Endothelial cell of umbilical vein (primary cell): Measurements from ENCODE around the gene TUBGCP2. TPM values are rescaled to one million over a fixed set of nuclear protein-coding genes. Genes with fewer than 3 reads are reported as not detected.

ENCODE experiments used
- BruUV-seq: library from RNA; stranded (reverse); fragments of 400-500 nt; replicated peaks from 2 replicates; lab custom pipeline; 2021; lab: Mats Ljungman, UMichigan
- CTCF ChIA-PET: fragments of 300-600, 350-600 bp; sonication (Branson Sonifier 250); formaldehyde crosslinking; loops from one replicate; lab custom pipeline; 2021; ENCODE audit warnings: antibody characterized with exemption, inconsistent platforms; lab: Charles Lee
- POLR2A ChIA-PET: fragments of 300-600, 350-600 bp; sonication (Branson Sonifier 250); formaldehyde crosslinking; loops from one replicate; lab custom pipeline; 2021; ENCODE audit warnings: antibody characterized with exemption, inconsistent platforms; lab: Charles Lee
- DNase-seq: peaks from one replicate; pipeline ENCODE4 v3.0.0-alpha.2; 2011; ENCODE audit warnings: low read depth, low spot score
- FAIRE-seq: peaks from 2 replicates; lab custom pipeline; 2011; peaks lifted over from hg19 to GRCh38; lab: Jason Lieb, UNC
- H2AFZ ChIP-seq: 2 replicates; pipeline ENCODE4 v1.6.0; 2012; ENCODE audit warnings: low read depth, low read length, control low read depth, inconsistent platforms
- H3K27ac ChIP-seq: 2 replicates; pipeline ENCODE4 v1.5.1; 2011; ENCODE audit warnings: low read depth, mild to moderate bottlenecking, control low read depth, low read length, moderate library complexity; ENCODE audit not compliant: insufficient read depth
- H3K27me3 ChIP-seq, 2 experiments: 2 replicates each; pipeline versions ENCODE4 v1.6.0 to v1.6.1; 2011; ENCODE audit warnings: low read length in 2 of 2, mixed read lengths in 1 of 2; ENCODE audit not compliant: control insufficient read depth in 2 of 2, insufficient read depth in 2 of 2
- H3K36me3 ChIP-seq, 2 experiments: 2 replicates in 1 of 2; 3 replicates in 1 of 2; pipeline ENCODE4 v1.5.1; 2011; ENCODE audit warnings: low read length in 2 of 2, mild to moderate bottlenecking in 1 of 2, moderate library complexity in 1 of 2; ENCODE audit not compliant: control insufficient read depth in 2 of 2, insufficient read depth in 2 of 2; ENCODE audit errors: extremely low read depth in 1 of 2
- H3K4me1 ChIP-seq: 3 replicates; pipeline ENCODE4 v1.5.1; 2011; ENCODE audit warnings: mild to moderate bottlenecking, low read length; ENCODE audit not compliant: control insufficient read depth, insufficient read depth; ENCODE audit errors: extremely low read depth
- H3K4me2 ChIP-seq: 2 replicates; pipeline ENCODE4 v1.6.1; 2011; ENCODE audit warnings: low read length, control low read depth, mixed read lengths; ENCODE audit not compliant: insufficient read depth
- H3K4me3 ChIP-seq, 3 experiments: fragments of 200-600 bp in 1 of 3; sonication (generic), shearing (Covaris generic) in 1 of 3; replicated peaks in 1 of 3; 2 replicates each; pipeline ENCODE4 v1.5.1; 2011 to 2016; ENCODE audit warnings: control low read depth in 3 of 3, low read length in 3 of 3, mild to moderate bottlenecking in 2 of 3, inconsistent platforms in 1 of 3, low read depth in 1 of 3, moderate library complexity in 1 of 3; ENCODE audit not compliant: insufficient read depth in 1 of 3
- H3K79me2 ChIP-seq: 2 replicates; pipeline ENCODE4 v1.6.0; 2012; ENCODE audit warnings: low read length, inconsistent platforms; ENCODE audit not compliant: control insufficient read depth, insufficient read depth
- H3K9ac ChIP-seq: replicated peaks from 2 replicates; pipeline ENCODE3; 2011; ENCODE audit warnings: low read length, control low read depth; ENCODE audit not compliant: insufficient read depth; ENCODE audit errors: extremely low read depth
- H3K9me1 ChIP-seq: replicated peaks from 3 replicates; pipeline ENCODE4 v1.6.0; 2011; ENCODE audit warnings: mild to moderate bottlenecking, low read length; ENCODE audit not compliant: control insufficient read depth, insufficient read depth; ENCODE audit errors: extremely low read depth
- H3K9me3 ChIP-seq: replicated peaks from 2 replicates; pipeline ENCODE4 v1.5.1; 2012; ENCODE audit warnings: low read length, inconsistent platforms; ENCODE audit not compliant: control insufficient read depth, insufficient read depth
- H4K20me1 ChIP-seq: replicated peaks from 2 replicates; pipeline ENCODE3; 2011; ENCODE audit warnings: mild to moderate bottlenecking, low read length; ENCODE audit not compliant: control insufficient read depth, insufficient read depth; ENCODE audit errors: extremely low read depth
- EZH2 ChIP-seq: IDR thresholded peaks from 2 replicates; pipeline ENCODE4 v1.6.1; 2012; ENCODE audit warnings: borderline replicate concordance, low read depth, mild to moderate bottlenecking, moderate library complexity, low read length, inconsistent platforms; ENCODE audit not compliant: severe bottlenecking
- FOS ChIP-seq: IDR thresholded peaks from 2 replicates; pipeline ENCODE4 v1.6.1; 2011; ENCODE audit warnings: mild to moderate bottlenecking, low read length, moderate library complexity, borderline replicate concordance; ENCODE audit not compliant: insufficient read depth
- JUN ChIP-seq: IDR thresholded peaks from 2 replicates; pipeline ENCODE4 v1.6.1; 2011; ENCODE audit warnings: borderline replicate concordance, low read depth; ENCODE audit not compliant: insufficient read length, insufficient read depth
- MYC ChIP-seq: IDR thresholded peaks from one replicate; pipeline ENCODE4 v1.6.1; 2011; ENCODE audit warnings: mild to moderate bottlenecking, low read depth, low read length
- POLR2A ChIP-seq: IDR thresholded peaks from 2 replicates; pipeline ENCODE4 v1.6.1; 2012; ENCODE audit warnings: low read depth, mild to moderate bottlenecking, control low read depth, low read length
- POLR2AphosphoS5 ChIP-seq: IDR thresholded peaks from 2 replicates; pipeline ENCODE4 v1.6.1; 2012; ENCODE audit warnings: low read depth, mild to moderate bottlenecking, control low read depth, low read length, moderate library complexity; ENCODE audit not compliant: insufficient read depth
- dilution Hi-C: fragments of 300-500 bp; cut with MboI; formaldehyde crosslinking; loops from one replicate; pipeline ENCODE4 v1.15.0; 2019; ENCODE audit warnings: low sequenced_read_pairs; ENCODE audit not compliant: extremely low pct_ligation_motif_present
- intact Hi-C: fragments of 100-400 bp; cut with micrococcal nuclease; formaldehyde crosslinking; loops from one replicate; pipeline ENCODE4 v1.10.0; 2022
- polyA plus RNA-seq, 4 experiments: library from polyadenylated mRNA; depleted of rRNA in 3 of 4; stranded (reverse) in 3 of 4; unstranded in 1 of 4; fragments of >200 nt; gene quantifications; 2 replicates each; pipeline versions ENCODE4 v1.2.1 to v1.2.3, GENCODE V29; 2011 to 2012; ENCODE audit warnings: missing spikeins in 1 of 4
- total RNA-seq: library from RNA; stranded (reverse); gene quantifications from 2 replicates; pipeline ENCODE4 v1.2.3, GENCODE V29; 2021
- TF ChIP-seq, protein P1 (sequence below), 2 donors: IDR thresholded peaks; 1 replicate in 1 of 2; 2 replicates in 1 of 2; pipeline ENCODE4 v1.5.1; 2011; ENCODE audit warnings: low read length in 2 of 2, mild to moderate bottlenecking in 2 of 2, moderate library complexity in 2 of 2, control low read depth in 1 of 2, inconsistent platforms in 1 of 2, low read depth in 1 of 2; ENCODE audit not compliant: insufficient read depth in 1 of 2; ENCODE audit errors: extremely low read depth in 1 of 2
- TF ChIP-seq, protein P2 (sequence below): IDR thresholded peaks from 2 replicates; pipeline ENCODE4 v1.6.1; 2011; ENCODE audit not compliant: insufficient read depth, insufficient read length

The TUBGCP2 gene
- total and polyA plus RNA-seq, 2 donors (not counting 3 experiments of a cell fraction or from before 2014, with no cell fraction given), result 37.1 to 53.1 TPM

DNA sequence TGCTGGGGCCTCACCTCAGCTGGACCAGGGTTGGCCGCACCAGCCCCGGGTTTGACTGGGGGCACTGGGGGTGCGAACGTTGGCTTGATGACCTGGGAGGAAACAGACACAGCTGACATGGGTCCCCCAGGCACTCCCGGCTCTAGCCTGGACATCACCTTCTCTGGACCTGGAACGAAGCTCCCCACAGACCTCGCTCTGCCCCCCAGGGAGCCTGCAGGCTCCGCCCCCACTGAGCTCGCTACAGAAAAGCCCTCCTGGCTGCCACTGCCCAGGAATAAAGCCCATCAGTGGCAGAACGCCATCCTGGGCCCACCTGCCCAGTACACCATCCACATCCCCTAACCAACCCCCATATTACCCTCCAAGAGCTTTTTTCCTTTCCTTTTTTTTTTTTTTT lies 45.0 kb downstream of the TUBGCP2 start:
- DNase-seq (no peak), FAIRE-seq (no peak)
- intact Hi-C loops, result no loop called here
- H3K79me2 ChIP-seq, result no peaks in the 10 kb centered on the region
- BruUV-seq, result no TSS peak
- no peaks in the 10 kb centered on the region for H3K9me3 ChIP-seq
- peaks cover 0 to 4% of the 10 kb centered on the region in 2 experiments for H3K27me3 ChIP-seq
- H3K36me3 ChIP-seq, result no peaks in the 10 kb centered on the region
- no peak overlapping the region for H3K4me3 ChIP-seq
- POLR2A ChIA-PET, result no interaction called here
- peaks cover 9% of the 10 kb centered on the region for H3K4me1 ChIP-seq
- dilution Hi-C loops, result no loop called here
- CTCF ChIA-PET, result interaction anchor here (1.1 to 1.8 kb wide), 3 partner anchors 12 to 44 kb away, joined by 3 to 6 read pairs (median 3); no protein-coding TSS in a partner anchor
- H3K27ac ChIP-seq, result no peak overlapping the region
- no peaks in the 10 kb centered on the region for H3K9me1 ChIP-seq
- H4K20me1 ChIP-seq, result no peaks in the 10 kb centered on the region
- H3K4me2 ChIP-seq, result no peak overlapping the region
- TF ChIP-seq, protein P1, sequence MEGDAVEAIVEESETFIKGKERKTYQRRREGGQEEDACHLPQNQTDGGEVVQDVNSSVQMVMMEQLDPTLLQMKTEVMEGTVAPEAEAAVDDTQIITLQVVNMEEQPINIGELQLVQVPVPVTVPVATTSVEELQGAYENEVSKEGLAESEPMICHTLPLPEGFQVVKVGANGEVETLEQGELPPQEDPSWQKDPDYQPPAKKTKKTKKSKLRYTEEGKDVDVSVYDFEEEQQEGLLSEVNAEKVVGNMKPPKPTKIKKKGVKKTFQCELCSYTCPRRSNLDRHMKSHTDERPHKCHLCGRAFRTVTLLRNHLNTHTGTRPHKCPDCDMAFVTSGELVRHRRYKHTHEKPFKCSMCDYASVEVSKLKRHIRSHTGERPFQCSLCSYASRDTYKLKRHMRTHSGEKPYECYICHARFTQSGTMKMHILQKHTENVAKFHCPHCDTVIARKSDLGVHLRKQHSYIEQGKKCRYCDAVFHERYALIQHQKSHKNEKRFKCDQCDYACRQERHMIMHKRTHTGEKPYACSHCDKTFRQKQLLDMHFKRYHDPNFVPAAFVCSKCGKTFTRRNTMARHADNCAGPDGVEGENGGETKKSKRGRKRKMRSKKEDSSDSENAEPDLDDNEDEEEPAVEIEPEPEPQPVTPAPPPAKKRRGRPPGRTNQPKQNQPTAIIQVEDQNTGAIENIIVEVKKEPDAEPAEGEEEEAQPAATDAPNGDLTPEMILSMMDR (IDR thresholded peaks at IDR 0.05; ENCODE audit: extremely low read depth in 1 of 2, insufficient read depth in 1 of 2, low read depth in 1 of 2, low read length in 2 of 2), result no peak
- TF ChIP-seq POLR2AphosphoS5 (no peak), FOS (no peak), POLR2A (no peak), EZH2 (no peak), MYC (no peak), JUN (no peak)
- TF ChIP-seq, protein P2, sequence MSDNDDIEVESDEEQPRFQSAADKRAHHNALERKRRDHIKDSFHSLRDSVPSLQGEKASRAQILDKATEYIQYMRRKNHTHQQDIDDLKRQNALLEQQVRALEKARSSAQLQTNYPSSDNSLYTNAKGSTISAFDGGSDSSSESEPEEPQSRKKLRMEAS, result no peak
- no peak overlapping the region for H2AFZ ChIP-seq
- H3K9ac ChIP-seq, result no peak overlapping the region
